Neural cell (in vitro differentiated cells): ENCODE data around the gene PSMD8.

Experiments
- CTCF ChIP-seq: fragments of 450-650 bp; IDR thresholded peaks from 2 replicates; pipeline ENCODE4 v1.5.1; 2014; ENCODE audit warnings: antibody characterized with exemption, mild to moderate bottlenecking, moderate library complexity; ENCODE audit not compliant: poor library complexity, severe bottlenecking
- EP300 ChIP-seq: fragments of 450-650 bp; conservative IDR thresholded peaks from 2 replicates; pipeline ENCODE4 v1.6.1; 2014; ENCODE audit warnings: antibody characterized with exemption, mild to moderate bottlenecking, moderate library complexity; ENCODE audit not compliant: poor library complexity, severe bottlenecking
- EZH2 ChIP-seq: fragments of 200-600, 300-800 bp; shearing (Covaris generic), sonication (generic); IDR thresholded peaks from 2 replicates; pipeline ENCODE4 v1.6.1; 2014; ENCODE audit warnings: antibody characterized with exemption, low read length, borderline replicate concordance, mild to moderate bottlenecking; ENCODE audit not compliant: insufficient read depth, poor library complexity, severe bottlenecking
- RAD21 ChIP-seq: fragments of 450-650 bp; conservative IDR thresholded peaks from 2 replicates; pipeline ENCODE4 v1.6.1; 2014; ENCODE audit warnings: antibody characterized with exemption, mild to moderate bottlenecking, moderate library complexity

- no peak for TF ChIP-seq EZH2
- TF ChIP-seq CTCF = no peak
- no peak for TF ChIP-seq RAD21
- no peak for TF ChIP-seq EP300
Observed at GRCh38 chr19:38351865-38352395, 22.4 kb upstream of the PSMD8 start.
